Measurements from ENCODE around the gene MIGA2.

Gene MIGA2

GRCh38 chr9:129037767-129038098, 1.3 kb downstream of the MIGA2 start:
- no peak for DNase-seq

GRCh38 chr9:129038109-129038852, 1.9 kb downstream of the MIGA2 start:
- no peak for DNase-seq

GRCh38 chr9:129040113-129040643, 3.8 kb downstream of the MIGA2 start:
- DNase-seq, result no peak

- no peak for DNase-seq
Measured at GRCh38 chr9:129042016-129042415, 5.6 kb downstream of the MIGA2 start.

- no peak for DNase-seq
Measured at GRCh38 chr9:129052592-129052991, 16.2 kb downstream of the MIGA2 start.

- DNase-seq, result no peak
Measured at GRCh38 chr9:129053020-129053419, 16.6 kb downstream of the MIGA2 start.

GRCh38 chr9:129054163-129054851, 17.9 kb downstream of the MIGA2 start:
- DNase-seq, result no peak

- no peak for DNase-seq
Measured at GRCh38 chr9:129058965-129059795, 22.8 kb downstream of the MIGA2 start.

GRCh38 chr9:129059796-129060785, 23.7 kb downstream of the MIGA2 start:
- no peak for DNase-seq

- no peak for DNase-seq
Measured at GRCh38 chr9:129060991-129061390, 24.6 kb downstream of the MIGA2 start.

- no peak for DNase-seq
Measured at GRCh38 chr9:129063061-129063460, 26.6 kb downstream of the MIGA2 start.

GRCh38 chr9:129064499-129064908, 28.1 kb downstream of the MIGA2 start:
- DNase-seq, result no peak

GRCh38 chr9:129068110-129068509, 31.7 kb downstream of the MIGA2 start:
- DNase-seq, result no peak

- no peak for DNase-seq
Measured at GRCh38 chr9:129068990-129069861, 32.8 kb downstream of the MIGA2 start.

GRCh38 chr9:129069862-129070641, 33.6 kb downstream of the MIGA2 start:
- no peak for DNase-seq

GRCh38 chr9:129070696-129071525, 34.5 kb downstream of the MIGA2 start:
- no peak for DNase-seq

- no peak for DNase-seq
Measured at GRCh38 chr9:129071526-129072126, 35.2 kb downstream of the MIGA2 start.

GRCh38 chr9:129072171-129072570, 35.7 kb downstream of the MIGA2 start:
- DNase-seq, result no peak

- DNase-seq, result no peak
Measured at GRCh38 chr9:129073404-129073803, 37.0 kb downstream of the MIGA2 start.

All from NK-92 treated with Interleukin-12 subunit alpha and Interleukin-12 subunit beta, amount 100 ng/mL, for 24 hours (cell line).